HG03280 (cell line): ENCODE measurements around the gene DLG2.
"Not testable (repeated sequence)": the region's sequence is repeated elsewhere in the genome, so short reads cannot be mapped to it uniquely, and the experiment has no call there.

Experiments used
- ATAC-seq: cut with Tn5 transposase; IDR thresholded peaks from one replicate; pipeline ENCODE4 v1.9.1; 2021; ENCODE audit warnings: mild to moderate bottlenecking, moderate library complexity; ENCODE audit not compliant: unreplicated experiment

The DLG2 gene

DNA sequence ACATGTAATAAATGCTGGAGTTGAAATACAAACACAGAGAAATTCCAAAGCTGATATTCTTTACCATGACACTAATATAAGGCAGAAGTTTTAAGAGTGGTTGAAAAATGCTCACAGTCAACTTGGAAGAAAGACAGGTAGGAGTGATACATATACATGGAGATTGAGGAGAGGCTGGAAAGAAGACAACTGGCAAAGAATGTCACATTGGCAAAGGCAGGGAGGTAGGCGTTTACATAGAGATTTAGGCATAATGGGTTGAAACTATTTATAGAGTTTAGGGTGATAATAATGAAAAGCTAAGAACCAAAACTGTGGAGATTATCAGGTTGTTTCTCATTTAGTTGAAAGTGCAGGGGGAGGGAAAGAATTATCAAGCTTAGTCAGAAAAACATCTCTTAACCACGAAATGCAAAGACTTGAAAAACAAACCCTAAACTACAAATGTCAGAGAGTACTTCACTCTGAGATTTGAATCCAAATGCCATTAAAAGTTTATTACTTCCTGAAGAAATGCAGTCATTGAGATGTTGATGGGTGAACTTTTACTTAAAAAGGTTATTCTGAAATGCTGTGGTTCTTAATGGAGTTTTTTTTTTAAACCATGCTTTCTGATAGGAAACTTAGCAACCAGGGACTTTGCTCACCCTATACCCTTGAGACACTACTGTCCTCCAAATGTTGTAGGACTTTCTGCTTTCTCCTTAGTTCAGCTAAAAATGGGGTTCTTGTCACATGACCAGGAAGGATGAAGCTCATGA lies 2202.6 kb downstream of the DLG2 start:
- ATAC-seq, result no peak

DNA sequence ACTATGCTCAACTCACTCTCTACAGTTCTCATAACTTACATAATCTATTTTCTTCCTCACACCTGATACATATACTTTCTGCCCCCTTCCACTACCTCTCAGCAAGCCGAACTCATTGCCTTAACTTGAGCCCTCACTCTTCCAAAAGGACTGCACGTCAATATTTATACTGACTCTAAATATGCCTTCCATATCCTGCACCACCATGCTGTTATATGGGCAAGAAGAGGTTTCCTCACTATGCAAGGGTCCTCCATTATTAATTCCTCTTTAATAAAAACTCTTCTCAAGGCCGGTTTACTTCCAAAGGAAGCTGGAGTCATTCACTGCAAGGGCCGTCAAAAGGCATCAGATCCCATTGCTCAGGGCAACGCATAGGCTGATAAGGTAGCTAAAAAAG lies 2204.5 kb downstream of the DLG2 start:
- ATAC-seq, result not testable (repeated sequence)

DNA sequence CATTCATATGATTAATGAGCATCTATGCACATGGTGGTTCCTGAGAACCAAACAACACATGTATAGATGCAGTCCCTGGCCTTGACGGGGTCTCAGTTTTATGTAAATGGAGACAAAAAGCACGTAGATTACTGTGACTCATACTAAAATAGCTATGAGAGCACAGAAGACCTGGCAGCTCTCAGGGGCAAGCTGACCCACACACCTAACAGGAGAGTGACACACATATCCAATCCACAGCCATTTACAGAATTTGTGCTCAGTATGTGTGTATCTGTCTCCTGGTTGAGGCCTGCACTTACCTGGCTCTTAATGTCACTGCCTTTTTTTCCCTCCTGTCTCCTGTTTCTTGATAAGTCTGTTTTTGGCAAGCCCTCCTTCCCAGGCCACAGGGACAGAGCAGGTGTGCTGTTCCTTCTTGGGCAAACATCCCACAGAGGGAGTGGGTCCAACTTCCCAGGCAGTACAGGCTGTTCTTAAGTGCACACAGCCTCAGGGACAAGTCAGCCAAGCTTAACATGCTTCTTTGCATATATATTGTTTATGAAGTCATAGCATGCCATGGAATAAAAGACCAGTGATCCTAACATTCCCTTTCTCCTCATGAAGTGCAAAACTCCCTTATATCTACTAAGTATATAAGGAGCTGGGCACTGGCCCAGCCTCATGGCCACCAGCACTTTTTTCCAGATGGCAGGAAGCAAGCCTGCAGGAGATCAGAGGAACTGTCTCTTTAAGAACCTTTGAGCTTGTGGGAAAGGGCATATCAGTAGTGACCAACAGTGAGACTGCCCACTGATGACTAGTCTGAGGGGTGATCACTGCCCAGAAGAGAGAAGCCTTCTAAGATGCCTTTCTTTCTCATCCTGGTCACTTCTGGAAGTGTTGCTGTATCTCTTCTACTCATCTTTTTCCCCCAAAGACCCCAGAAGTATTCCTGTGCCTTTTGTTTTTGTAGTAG lies 2216.3 kb downstream of the DLG2 start:
- no peak for ATAC-seq

DNA sequence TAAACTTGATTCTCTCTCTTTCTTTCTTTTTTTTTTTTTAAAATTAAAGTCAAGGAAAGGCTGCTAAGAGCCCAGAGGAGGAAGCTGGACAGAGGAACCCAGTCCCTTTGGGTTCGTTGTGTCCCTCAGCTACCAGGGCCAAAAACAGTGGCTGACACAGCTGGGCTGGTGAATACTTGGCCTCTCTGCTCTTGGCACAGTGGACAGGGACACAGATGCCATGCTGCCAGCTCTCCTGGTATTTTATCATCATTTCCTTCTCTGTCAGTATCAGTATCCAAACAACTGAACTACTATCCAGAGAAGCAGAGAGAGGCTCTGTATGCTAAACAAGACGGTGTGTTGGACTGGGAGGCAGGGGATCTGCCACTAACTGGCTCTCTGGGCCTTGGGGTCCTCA lies 2217.3 kb downstream of the DLG2 start:
- no peak for ATAC-seq

DNA sequence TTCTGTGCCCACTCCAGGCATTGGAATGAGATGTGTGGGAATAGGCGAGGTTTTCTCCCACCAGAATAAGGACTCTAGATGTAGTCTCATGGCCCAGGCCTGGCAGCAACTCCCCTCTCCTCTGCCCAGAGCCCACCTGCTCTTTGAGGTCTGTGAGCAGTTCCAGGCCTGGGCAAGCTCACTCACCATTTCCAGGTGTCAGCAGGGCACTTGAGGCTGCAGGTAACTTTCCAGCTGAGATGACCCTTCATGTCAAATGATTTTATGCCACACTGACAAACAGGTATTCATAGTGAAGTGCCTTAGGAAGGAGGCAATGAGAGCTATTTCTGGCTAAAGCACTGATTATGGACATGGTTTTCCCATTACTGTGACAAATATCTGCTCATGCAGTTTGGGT lies 2217.7 kb downstream of the DLG2 start:
- no peak for ATAC-seq

DNA sequence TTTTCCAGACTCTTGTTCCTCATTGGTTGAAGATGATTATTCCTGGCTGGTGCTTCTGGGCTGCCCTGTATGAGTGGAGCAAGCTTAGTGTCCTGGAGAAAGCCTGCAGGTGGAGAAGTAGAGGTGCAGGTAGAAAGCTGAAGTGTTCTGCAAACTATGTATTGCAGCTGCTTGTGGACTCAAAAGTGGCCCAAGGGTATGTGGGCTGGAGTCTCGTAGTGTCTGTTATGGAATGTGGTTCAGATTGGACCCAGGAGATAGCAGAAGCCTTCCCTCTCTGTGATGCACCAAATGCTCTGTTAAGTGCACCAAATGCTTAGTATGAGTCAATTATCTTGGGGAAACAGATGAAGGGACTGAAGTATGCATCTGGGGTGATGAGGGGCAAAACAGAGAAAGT lies 2218.2 kb downstream of the DLG2 start:
- ATAC-seq, result no peak
